Measurements from ENCODE around the gene STK32B.

DNA sequence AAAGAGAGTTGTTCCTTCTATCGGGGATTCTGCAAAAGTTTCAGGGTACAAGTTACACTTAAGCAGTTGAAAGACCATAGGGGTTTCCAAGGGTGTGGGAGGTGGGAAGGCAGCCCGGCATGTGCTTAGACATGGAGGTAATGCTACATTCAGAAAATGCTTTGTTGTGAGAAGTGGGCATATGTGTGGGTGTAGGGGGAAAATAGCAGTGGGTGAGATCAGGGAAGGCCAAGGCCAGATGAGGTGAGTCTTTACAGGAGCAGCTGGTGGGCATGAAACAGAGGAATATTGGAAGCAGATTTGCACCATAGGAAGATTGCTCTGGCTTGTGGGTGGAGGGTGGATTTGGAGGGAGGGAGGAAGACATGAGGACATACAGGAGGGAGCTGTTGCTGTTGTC is 40.3 kb upstream of the STK32B start:
- TF ChIP-seq, protein P1, sequence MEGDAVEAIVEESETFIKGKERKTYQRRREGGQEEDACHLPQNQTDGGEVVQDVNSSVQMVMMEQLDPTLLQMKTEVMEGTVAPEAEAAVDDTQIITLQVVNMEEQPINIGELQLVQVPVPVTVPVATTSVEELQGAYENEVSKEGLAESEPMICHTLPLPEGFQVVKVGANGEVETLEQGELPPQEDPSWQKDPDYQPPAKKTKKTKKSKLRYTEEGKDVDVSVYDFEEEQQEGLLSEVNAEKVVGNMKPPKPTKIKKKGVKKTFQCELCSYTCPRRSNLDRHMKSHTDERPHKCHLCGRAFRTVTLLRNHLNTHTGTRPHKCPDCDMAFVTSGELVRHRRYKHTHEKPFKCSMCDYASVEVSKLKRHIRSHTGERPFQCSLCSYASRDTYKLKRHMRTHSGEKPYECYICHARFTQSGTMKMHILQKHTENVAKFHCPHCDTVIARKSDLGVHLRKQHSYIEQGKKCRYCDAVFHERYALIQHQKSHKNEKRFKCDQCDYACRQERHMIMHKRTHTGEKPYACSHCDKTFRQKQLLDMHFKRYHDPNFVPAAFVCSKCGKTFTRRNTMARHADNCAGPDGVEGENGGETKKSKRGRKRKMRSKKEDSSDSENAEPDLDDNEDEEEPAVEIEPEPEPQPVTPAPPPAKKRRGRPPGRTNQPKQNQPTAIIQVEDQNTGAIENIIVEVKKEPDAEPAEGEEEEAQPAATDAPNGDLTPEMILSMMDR (IDR thresholded peaks at IDR 0.05) = no peak
- no peak for TF ChIP-seq POLR2A (IDR thresholded peaks at IDR 0.05)
- no peak for TF ChIP-seq EP300 (IDR thresholded peaks at IDR 0.05)
